K562 (cell line): Measurements from ENCODE around the gene ANO7. TPM values are rescaled to one million over a fixed set of nuclear protein-coding genes. Genes with fewer than 3 reads are reported as not detected.
A peak's percentile ranks its signal among the peaks of the same experiment; 100 is the strongest.

ENCODE experiments used
- ATAC-seq: fragments of 200-7000 bp; cut with Tn5 transposase; 3 replicates; pipeline ENCODE4 v1.9.1; 2020; ENCODE audit warnings: moderate library complexity
- BruUV-seq: library from RNA; stranded (reverse); fragments of 400-500 nt; replicated peaks from 2 replicates; lab custom pipeline; 2021; lab: Mats Ljungman, UMichigan
- CTCF ChIA-PET: fragments of 300-600 bp; formaldehyde crosslinking; extraction: SDS; loops from one replicate; lab custom pipeline; 2021; ENCODE audit warnings: low intra/inter-chr PET ratio; lab: Yijun Ruan, JAX
- POLR2A ChIA-PET: fragments of 300-600, 350-650 bp; sonication (Branson Sonifier 250); formaldehyde crosslinking; extraction: SDS; loops from one replicate; lab custom pipeline; 2021; ENCODE audit warnings: antibody characterized with exemption, inconsistent platforms; lab: Yijun Ruan, JAX
- DNase-seq, 4 experiments: peaks; one replicate each; pipeline versions ENCODE4 v3.0.0 to v3.0.0-alpha.2; 2011 to 2018; ENCODE audit warnings: low spot score in 3 of 4, mixed read lengths in 3 of 4; ENCODE audit errors: extremely low read depth in 1 of 4
- FAIRE-seq: peaks from 2 replicates; lab custom pipeline; 2011; peaks lifted over from hg19 to GRCh38; lab: Jason Lieb, UNC
- H2AFZ ChIP-seq: 2 replicates; pipeline ENCODE4 v1.6.0; 2011; ENCODE audit warnings: low read depth, low read length, control low read depth, inconsistent platforms
- H3K27ac ChIP-seq: fragments of 200-600 bp; 3 replicates; pipeline ENCODE4 v1.8.0; 2011; ENCODE audit warnings: low read depth, mild to moderate bottlenecking, control low read depth, inconsistent platforms, low read length, moderate library complexity, mixed read lengths; ENCODE audit errors: extremely low read depth
- H3K27me3 ChIP-seq, 2 experiments: fragments of 300-600 bp in 1 of 2; 2 replicates in 1 of 2; 3 replicates in 1 of 2; pipeline versions ENCODE4 v1.6.0 to v1.8.0; 2011; ENCODE audit warnings: inconsistent platforms in 2 of 2, low read length in 2 of 2, mild to moderate bottlenecking in 1 of 2, mixed read lengths in 1 of 2, moderate library complexity in 1 of 2; ENCODE audit not compliant: control insufficient read depth in 2 of 2, insufficient read depth in 2 of 2
- H3K36me3 ChIP-seq: fragments of 300-600 bp; 3 replicates; pipeline ENCODE4 v1.8.0; 2011; ENCODE audit warnings: mild to moderate bottlenecking, low read length, inconsistent platforms; ENCODE audit not compliant: control insufficient read depth, insufficient read depth
- H3K4me1 ChIP-seq, 2 experiments: fragments of 200-600 bp in 1 of 2; replicated peaks in 1 of 2; 2 replicates in 1 of 2; 3 replicates in 1 of 2; pipeline versions ENCODE4 v1.5.1 to v1.8.0; 2011; ENCODE audit warnings: inconsistent platforms in 2 of 2, low read length in 2 of 2, mild to moderate bottlenecking in 1 of 2, mixed read lengths in 1 of 2, moderate library complexity in 1 of 2; ENCODE audit not compliant: control insufficient read depth in 2 of 2, insufficient read depth in 2 of 2
- H3K4me2 ChIP-seq: 2 replicates; pipeline ENCODE4 v1.6.1; 2011; ENCODE audit warnings: low read length, control low read depth, inconsistent platforms, mixed read lengths; ENCODE audit not compliant: insufficient read depth
- H3K4me3 ChIP-seq: fragments of 200-600 bp; sonication (generic), shearing (Covaris generic); 2 replicates; pipeline ENCODE4 v1.5.1; 2016; ENCODE audit warnings: control low read depth, inconsistent platforms
- H3K79me2 ChIP-seq: fragments of 200-600 bp; 3 replicates; pipeline ENCODE4 v1.8.0; 2011; ENCODE audit warnings: low read length, inconsistent platforms; ENCODE audit not compliant: control insufficient read depth, insufficient read depth
- H3K9ac ChIP-seq, 2 experiments: 2 replicates each; pipeline versions ENCODE4 v1.6.0 to v1.6.1; 2011; ENCODE audit warnings: low read depth in 2 of 2, low read length in 2 of 2, control low read depth in 1 of 2, inconsistent platforms in 1 of 2, mild to moderate bottlenecking in 1 of 2, mixed read lengths in 1 of 2; ENCODE audit not compliant: insufficient read depth in 1 of 2
- H3K9me1 ChIP-seq: one replicate; pipeline ENCODE4 v1.6.0; 2011; ENCODE audit warnings: inconsistent platforms, mild to moderate bottlenecking, low read length, moderate library complexity; ENCODE audit not compliant: control insufficient read depth, insufficient read depth
- H3K9me3 ChIP-seq: replicated peaks from 2 replicates; pipeline ENCODE4 v1.5.1; 2011; ENCODE audit warnings: low read depth, low read length, inconsistent platforms; ENCODE audit not compliant: control insufficient read depth, insufficient read depth
- H4K20me1 ChIP-seq: replicated peaks from 2 replicates; pipeline ENCODE4 v1.6.1; 2011; ENCODE audit warnings: low read length, inconsistent platforms, mixed read lengths; ENCODE audit not compliant: control insufficient read depth, insufficient read depth
- HDAC1 ChIP-seq, 2 experiments: fragments of 450-650 bp; IDR thresholded peaks; 2 replicates each; pipeline ENCODE4 v1.6.1; 2016 to 2017; ENCODE audit warnings: inconsistent platforms in 1 of 2, mild to moderate bottlenecking in 1 of 2, moderate library complexity in 1 of 2
- HNRNPL ChIP-seq: fragments of 200-400 bp; formaldehyde crosslinking; IDR thresholded peaks from 2 replicates; pipeline ENCODE4 v1.6.1; 2017; ENCODE audit warnings: low read depth, mild to moderate bottlenecking, low read length
- SREBF1 ChIP-seq: fragments of 150-350 bp; IDR thresholded peaks from 2 replicates; pipeline ENCODE4 v1.6.1; 2014; ENCODE audit warnings: antibody characterized with exemption, low read depth, low read length, borderline replicate concordance
- WGBS: fragments of 100-300 bp; shearing (Covaris generic); methylation state at CpG from one replicate; pipeline ENCODE4 v1.1.6; 2016; ENCODE audit warnings: low coverage, mixed read lengths; ENCODE audit not compliant: insufficient coverage; ENCODE audit errors: missing lambda C conversion rate; 5-methylcytosine and 5-hydroxymethylcytosine counted together
- in situ Hi-C: fragments of 300-500 bp; cut with MboI; formaldehyde crosslinking; loops from 4 replicates; pipeline ENCODE4 v1.15.0; 2018; ENCODE audit warnings: inconsistent platforms, mixed read lengths
- intact Hi-C: fragments of 100-400 bp; cut with micrococcal nuclease; formaldehyde crosslinking; loops from 2 replicates; pipeline ENCODE4 v1.14.2; 2022
- polyA plus RNA-seq, 8 experiments: library from polyadenylated mRNA; depleted of rRNA in 4 of 8; stranded (reverse) in 5 of 8; unstranded in 3 of 8; fragments of >200 nt; fragmentation: Nextera tagmentation in 2 of 8; fragmentation: Illumina TruSeq in 1 of 8; extraction: Ambion mirVana in 2 of 8; extraction: Trizol in 1 of 8; gene quantifications; 2 replicates each; pipeline versions ENCODE4 v1.2.1 to v1.2.3, GENCODE V29; 2011 to 2014; ENCODE audit warnings: inconsistent platforms in 1 of 8, missing spikeins in 1 of 8
- total RNA-seq, 7 experiments: library from RNA; depleted of rRNA in 6 of 7; stranded (reverse); fragments of >200 nt in 6 of 7; fragmentation: Illumina TruSeq in 2 of 7; extraction: Trizol in 2 of 7; gene quantifications; 2 replicates each; pipeline versions ENCODE4 v1.2.1 to v1.2.3, GENCODE V29; 2011 to 2021; ENCODE audit warnings: low replicate concordance in 1 of 7
- TF ChIP-seq, protein P1 (sequence below): sonication (generic); formaldehyde crosslinking; IDR thresholded peaks from 2 replicates; pipeline ENCODE4 v1.8.0; 2022; ENCODE audit warnings: mild to moderate bottlenecking, missing genetic modification reagents
- TF ChIP-seq, protein P2 (sequence below), 2 experiments: fragments of 450-650 bp in 1 of 2; sonication (generic) in 1 of 2; formaldehyde crosslinking in 1 of 2; IDR thresholded peaks; 2 replicates each; pipeline versions ENCODE4 v1.7.1 to v1.9.0; 2016 to 2022; ENCODE audit warnings: inconsistent platforms in 1 of 2, mild to moderate bottlenecking in 1 of 2, missing genetic modification reagents in 1 of 2

The ANO7 gene
- total and polyA plus RNA-seq, 9 of the 15 experiments (the other 6 are each of a cell fraction or from before 2014, with no cell fraction given) = 0.28 to 5.1 (median 1.1) TPM

DNA sequence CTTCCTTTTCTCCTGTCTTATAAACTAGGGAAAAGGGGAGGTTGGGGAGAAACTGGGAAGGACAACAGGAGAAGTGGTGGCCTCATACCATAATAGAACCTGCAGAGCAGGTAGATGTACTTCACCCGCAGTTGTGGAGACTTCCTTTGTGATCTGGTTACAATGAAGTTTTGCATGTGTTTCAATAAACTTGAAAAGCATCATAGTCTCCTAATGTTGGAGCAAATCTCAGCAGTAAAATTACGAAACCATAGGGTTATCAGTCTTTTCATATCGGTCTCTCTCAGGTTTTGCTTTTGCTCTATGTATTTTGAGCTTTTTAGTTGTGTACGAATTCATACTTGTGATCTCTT, 30.5 kb downstream of the ANO7 start:
- ChIA-PET POLR2A (interaction anchor here (0.6 to 1.1 kb wide), 4 partner anchors 9 to 340 kb away, joined by 3 to 7 read pairs (median 3); no protein-coding TSS in a partner anchor), CTCF (no interaction called here)
- H3K79me2 ChIP-seq = peaks cover 15% of the 10 kb centered on the region
- peak overlapping the region; percentile 76; the same call in 2 of the 3 replicates for H3K27ac ChIP-seq
- 0 out of 3 replicates have a peak, but pooled peaks cover 3% of the 10 kb centered on the region for H3K36me3 ChIP-seq
- WGBS = 8% methylated on average over 4 of the region's 4 CpGs
- H3K27me3 ChIP-seq = peaks cover 0 to 10% of the 10 kb centered on the region in 2 experiments; a peak in 2 of 5 replicates
- H3K4me3 ChIP-seq = peak overlapping the region; percentile 54
- peak overlapping the region; percentile 88; the same call in 1 of the 2 replicates for H2AFZ ChIP-seq
- 0 out of 2 replicates have a peak, but pooled peaks cover 5% of the 10 kb centered on the region for H4K20me1 ChIP-seq
- BruUV-seq = no TSS peak
- intact Hi-C loops = loop anchor here (5.0 kb wide), 1 partner anchor 142 kb away; no protein-coding TSS in a partner anchor
- in situ Hi-C loops = no loop called here
- peak overlapping the region; percentile 88 for H3K4me2 ChIP-seq
- H3K9me1 ChIP-seq = peaks cover 5% of the 10 kb centered on the region
- no peak for ATAC-seq
- H3K9ac ChIP-seq = peak overlapping the region in 1 of 2 experiments; percentile 76; a peak in 2 of 4 replicates
- TF ChIP-seq, protein P1, sequence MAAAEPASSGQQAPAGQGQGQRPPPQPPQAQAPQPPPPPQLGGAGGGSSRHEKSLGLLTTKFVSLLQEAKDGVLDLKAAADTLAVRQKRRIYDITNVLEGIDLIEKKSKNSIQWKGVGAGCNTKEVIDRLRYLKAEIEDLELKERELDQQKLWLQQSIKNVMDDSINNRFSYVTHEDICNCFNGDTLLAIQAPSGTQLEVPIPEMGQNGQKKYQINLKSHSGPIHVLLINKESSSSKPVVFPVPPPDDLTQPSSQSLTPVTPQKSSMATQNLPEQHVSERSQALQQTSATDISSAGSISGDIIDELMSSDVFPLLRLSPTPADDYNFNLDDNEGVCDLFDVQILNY (CRISPR knock-in tag) = no peak
- TF ChIP-seq HDAC1 (IDR thresholded peaks at IDR 0.05) (0 out of 4 replicates have a peak, but pooled peaks of 1 of the 2 experiments have one; percentile 13), SREBF1 (no peak), HNRNPL (no peak)
- TF ChIP-seq, protein P2, sequence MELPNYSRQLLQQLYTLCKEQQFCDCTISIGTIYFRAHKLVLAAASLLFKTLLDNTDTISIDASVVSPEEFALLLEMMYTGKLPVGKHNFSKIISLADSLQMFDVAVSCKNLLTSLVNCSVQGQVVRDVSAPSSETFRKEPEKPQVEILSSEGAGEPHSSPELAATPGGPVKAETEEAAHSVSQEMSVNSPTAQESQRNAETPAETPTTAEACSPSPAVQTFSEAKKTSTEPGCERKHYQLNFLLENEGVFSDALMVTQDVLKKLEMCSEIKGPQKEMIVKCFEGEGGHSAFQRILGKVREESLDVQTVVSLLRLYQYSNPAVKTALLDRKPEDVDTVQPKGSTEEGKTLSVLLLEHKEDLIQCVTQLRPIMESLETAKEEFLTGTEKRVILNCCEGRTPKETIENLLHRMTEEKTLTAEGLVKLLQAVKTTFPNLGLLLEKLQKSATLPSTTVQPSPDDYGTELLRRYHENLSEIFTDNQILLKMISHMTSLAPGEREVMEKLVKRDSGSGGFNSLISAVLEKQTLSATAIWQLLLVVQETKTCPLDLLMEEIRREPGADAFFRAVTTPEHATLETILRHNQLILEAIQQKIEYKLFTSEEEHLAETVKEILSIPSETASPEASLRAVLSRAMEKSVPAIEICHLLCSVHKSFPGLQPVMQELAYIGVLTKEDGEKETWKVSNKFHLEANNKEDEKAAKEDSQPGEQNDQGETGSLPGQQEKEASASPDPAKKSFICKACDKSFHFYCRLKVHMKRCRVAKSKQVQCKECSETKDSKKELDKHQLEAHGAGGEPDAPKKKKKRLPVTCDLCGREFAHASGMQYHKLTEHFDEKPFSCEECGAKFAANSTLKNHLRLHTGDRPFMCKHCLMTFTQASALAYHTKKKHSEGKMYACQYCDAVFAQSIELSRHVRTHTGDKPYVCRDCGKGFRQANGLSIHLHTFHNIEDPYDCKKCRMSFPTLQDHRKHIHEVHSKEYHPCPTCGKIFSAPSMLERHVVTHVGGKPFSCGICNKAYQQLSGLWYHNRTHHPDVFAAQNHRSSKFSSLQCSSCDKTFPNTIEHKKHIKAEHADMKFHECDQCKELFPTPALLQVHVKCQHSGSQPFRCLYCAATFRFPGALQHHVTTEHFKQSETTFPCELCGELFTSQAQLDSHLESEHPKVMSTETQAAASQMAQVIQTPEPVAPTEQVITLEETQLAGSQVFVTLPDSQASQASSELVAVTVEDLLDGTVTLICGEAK (IDR thresholded peaks at IDR 0.05) = 0 out of 2 replicates have a peak, but pooled peaks have one; percentile 21
- TF ChIP-seq, protein P2 (CRISPR knock-in tag; IDR thresholded peaks at IDR 0.05) = no peak
- DNase-seq = no peak
- peaks cover 2 to 32% of the 10 kb centered on the region in 2 experiments; a peak in 3 of 5 replicates for H3K4me1 ChIP-seq
- H3K9me3 ChIP-seq = no peaks in the 10 kb centered on the region
- no peak for FAIRE-seq
